GM19193 (cell line): ENCODE data around the gene RYR1.

Experiments used
- POLR2A ChIP-seq: IDR thresholded peaks from 4 replicates; pipeline ENCODE4 v1.6.1; 2011; ENCODE audit not compliant: insufficient read depth, insufficient read length; ENCODE audit errors: extremely low read depth

RYR1 gene

DNA sequence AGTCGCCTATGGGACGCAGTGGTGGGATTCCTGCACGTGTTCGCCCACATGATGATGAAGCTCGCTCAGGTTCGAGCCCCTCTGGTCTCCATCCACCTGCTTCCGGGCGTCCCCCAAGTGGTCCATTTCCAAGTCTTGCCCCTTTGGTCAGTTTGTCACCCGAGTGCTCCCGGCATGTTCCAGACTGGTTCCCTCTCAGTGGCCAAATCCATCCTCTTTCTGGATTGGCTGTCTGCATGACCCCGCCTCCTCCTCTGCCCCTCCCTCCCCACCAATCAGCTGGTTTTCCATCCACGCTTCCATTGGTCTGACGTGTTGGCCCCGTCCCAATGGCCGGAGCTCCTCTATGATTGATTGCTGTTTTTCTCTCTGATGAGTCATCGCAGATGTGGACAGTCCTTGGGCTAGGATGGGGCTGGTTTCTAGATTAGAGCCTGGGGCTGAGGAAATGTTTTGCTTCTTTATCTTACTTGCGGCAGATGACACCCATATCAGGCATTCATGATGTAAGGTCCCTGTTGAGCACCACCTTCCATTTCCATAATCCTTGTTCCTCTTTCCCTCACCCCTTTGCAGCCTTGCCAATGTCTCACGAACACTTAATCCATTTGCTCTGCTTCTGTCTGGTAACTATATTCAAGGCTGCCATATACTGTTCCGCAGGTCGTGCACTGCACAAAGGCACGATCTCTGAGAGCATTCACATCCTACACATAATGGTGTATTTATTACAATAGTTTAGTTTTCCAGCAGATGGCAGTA lies 110.5 kb downstream of the RYR1 start:
- TF ChIP-seq POLR2A = no peak

DNA sequence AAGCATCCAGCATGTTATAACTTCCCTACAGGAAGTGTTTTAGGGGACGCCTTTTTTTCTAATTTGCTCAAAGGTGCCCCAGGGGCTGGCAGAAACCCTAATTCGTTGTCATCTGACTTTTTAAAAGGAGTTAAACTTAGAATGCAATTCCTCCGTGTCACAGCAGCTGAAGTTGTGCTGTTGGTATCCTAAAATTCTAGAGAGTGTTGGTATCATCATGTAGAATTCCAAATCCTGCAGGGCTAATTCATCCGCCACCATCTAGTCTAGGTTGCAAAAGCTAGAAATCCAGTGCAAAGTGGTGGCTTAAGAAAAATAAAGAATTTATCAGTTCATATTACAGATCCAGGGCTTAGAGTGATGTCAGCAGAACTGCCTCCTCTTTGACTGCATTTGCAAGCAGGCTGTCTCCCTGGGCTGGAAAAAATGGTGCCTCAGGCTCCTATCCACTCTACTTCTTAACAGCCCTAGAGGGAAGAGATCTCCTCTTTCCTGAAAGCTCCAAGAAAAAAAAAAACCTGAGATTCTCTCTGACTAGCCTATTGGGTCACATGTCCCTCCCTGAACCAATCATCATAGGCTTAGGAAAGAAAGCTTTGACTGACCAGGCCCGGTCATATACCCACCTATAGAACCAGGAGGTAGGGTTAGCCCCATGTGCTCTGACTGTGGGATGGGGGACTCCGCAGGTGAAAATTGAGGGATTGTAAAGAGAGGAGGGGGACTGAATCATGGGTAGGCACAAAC lies 111.3 kb downstream of the RYR1 start:
- no peak for TF ChIP-seq POLR2A

DNA sequence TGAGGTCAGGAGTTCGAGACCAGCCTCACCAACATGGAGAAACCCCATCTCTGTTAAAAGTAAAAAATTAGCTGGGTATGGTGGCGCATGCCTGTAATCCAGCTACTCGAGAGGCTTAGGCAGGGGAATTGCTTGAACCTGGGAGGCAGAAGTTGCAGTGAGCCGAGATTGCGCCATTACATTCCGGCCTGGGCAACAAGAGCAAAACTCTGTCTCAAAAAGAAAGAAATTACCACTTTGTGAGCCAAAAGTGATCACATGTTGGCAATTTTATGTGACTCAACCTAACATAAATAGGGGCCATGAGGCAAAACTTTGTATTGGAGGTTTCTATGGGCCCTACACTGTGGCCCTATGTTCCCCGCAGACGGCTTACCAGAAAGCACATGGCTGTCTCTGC lies 112.1 kb downstream of the RYR1 start:
- TF ChIP-seq POLR2A = no peak

DNA sequence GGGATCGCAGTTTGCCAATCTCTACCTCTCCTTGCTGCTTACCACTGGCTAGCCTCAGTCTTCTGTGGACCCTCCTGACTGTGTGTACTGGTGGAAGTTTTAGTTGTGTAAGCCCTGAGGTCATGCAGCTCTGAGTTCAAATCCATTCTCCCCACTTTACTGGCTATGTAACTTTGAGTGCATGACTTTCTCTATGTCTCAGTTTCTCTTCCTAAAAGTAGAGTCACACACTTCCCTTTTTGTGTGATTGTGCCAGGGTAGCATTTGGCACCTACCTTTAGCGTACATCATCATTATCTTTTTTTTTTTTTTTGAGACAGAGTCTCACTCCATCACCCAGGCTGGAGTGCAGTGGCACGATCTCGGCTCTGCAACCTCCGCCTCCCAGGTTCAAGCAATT lies 113.9 kb downstream of the RYR1 start:
- no peak for TF ChIP-seq POLR2A

DNA sequence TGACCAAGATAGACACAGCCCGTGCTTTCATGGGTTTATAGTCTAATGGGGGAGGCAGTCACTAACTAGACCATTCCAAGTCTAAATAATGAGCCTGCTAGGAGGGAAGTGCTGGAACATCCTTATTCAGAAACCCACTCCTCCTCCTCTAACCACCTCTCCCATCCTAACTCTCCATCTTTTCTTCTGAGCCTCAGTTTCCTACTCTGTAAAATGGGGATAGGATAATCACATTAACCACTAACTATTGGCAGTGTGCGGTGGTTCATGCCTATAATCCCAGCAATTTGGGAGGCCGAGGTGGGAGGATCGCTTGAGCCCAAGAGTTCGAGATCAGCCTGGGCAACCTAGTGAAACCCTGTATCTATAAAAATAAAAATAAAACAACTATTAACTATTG lies 115.6 kb downstream of the RYR1 start:
- TF ChIP-seq POLR2A = no peak

DNA sequence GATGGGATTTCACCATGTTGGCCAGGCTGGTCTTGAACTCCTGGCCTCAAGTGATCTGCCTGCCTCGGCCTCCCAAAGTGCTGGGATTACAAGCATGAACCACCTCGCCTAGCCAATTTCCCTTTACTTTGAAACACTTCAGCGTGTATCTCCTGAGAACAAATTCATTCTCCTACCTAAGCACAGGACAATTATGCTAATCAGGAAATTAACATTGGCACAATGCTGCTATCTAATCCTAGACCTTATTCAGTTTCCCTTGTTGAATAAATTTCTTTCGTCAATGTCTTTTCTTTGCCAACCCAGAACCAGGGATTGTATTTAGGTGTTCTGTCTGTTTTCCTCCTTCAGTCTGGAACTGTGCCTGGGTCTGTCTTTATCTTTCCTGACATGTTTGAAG lies 116.5 kb downstream of the RYR1 start:
- TF ChIP-seq POLR2A = no peak

DNA sequence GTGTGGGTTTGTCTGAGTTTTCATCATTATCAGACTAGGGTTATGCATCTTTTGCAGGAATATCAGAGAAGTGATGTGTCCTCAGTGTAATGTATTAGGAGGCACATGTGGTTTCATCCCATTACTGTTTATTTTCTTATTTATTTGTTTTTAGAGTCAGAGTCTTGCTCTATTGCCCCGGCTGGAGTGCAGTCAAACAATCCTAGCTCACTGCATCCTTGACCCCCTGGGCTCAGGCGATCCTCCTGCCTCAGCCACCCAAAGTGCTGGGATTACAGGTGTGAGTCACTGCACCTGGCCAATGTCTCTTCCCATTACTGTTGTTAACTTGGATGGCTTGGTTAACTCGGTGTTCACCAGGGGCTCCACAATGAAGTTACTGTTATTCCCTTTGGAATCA lies 116.9 kb downstream of the RYR1 start:
- no peak for TF ChIP-seq POLR2A

DNA sequence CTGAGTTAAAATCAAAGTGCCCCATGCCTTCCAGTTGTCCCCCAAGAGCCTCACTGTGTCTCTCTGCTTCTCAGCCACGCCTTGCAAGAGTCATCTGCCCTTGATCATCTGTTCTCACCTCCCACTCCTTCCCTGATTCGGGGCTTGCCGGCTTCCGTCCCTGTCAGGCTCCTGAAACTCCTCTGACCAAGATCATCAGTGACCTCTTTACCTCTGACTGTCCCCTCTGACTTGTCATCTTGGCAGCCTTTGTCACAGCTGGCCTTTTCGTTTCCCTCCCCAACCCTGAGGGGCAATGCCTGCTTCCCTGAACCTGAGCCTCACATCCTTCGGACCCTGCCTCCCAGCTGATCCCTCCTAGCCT lies 117.9 kb downstream of the RYR1 start:
- no peak for TF ChIP-seq POLR2A

DNA sequence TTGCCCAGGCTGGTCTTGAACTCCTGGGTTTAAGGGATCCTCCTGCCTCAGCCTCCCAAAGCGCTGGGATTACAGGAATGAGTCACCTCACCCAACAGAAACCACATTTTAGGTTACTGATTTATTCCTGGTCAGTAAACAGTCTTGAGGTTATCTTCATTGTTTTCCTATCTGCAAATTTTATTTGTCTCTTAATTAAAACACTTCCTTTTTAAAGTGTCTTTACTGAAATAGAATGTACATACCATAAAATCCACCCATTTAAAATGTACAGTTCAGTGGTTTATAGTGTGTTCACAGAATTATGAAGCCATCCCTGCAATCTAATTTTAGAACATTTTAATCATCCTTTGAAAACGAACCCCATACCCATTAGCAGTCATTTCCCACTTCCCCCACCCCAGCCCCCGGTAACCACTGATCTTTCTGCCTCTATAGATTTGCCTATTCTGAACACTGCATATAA lies 121.2 kb downstream of the RYR1 start:
- no peak for TF ChIP-seq POLR2A

DNA sequence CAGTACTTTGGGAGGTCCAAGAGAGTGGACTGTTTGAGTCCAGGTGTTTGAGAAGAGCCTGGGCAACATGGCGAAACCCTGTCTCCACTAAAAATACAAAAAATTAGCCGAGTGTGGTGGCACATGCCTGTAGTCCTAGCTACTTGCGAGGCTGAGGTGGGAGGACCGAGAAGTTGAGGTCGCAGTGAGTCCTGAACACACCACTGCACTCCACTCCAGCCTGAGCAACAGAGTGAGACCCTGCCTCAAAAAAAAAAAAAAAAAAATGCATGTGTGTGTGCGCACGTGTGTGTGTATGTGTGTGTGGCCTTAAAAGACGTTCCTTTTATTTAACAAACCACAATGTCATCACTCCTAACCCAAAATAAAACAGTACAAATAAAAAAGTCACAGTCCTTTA lies 121.7 kb downstream of the RYR1 start:
- TF ChIP-seq POLR2A = no peak

DNA sequence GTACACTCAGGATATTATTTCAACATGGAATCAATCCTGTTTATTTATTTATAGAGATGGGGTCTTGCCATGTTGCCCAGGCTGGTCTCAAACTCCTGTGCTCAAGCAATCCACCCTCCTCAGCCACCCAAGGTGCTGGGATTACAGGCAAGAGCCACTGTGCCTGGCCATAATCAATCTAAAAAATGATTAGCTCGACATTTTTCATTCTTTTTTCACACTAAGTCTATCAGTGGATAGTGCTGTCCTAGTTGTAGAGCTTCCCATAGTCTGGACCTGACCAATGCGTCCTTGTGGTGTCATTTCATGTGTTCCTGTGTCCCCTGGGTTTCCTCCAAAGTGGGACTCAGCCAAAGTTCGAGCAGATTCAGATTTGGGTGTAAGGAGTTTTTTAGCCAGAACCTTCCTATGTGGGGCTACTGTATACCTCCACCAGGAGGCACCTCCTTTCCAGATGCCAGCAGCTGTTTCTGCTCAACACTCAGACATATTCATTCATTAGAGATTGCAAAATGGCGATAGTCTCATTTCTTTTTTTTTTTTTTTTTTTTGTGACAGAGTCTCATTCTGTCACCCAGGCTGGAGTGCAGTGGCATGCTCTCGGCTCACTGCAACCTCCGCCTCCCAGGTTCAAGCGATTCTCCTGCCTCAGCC lies 123.2 kb downstream of the RYR1 start:
- TF ChIP-seq POLR2A = no peak

DNA sequence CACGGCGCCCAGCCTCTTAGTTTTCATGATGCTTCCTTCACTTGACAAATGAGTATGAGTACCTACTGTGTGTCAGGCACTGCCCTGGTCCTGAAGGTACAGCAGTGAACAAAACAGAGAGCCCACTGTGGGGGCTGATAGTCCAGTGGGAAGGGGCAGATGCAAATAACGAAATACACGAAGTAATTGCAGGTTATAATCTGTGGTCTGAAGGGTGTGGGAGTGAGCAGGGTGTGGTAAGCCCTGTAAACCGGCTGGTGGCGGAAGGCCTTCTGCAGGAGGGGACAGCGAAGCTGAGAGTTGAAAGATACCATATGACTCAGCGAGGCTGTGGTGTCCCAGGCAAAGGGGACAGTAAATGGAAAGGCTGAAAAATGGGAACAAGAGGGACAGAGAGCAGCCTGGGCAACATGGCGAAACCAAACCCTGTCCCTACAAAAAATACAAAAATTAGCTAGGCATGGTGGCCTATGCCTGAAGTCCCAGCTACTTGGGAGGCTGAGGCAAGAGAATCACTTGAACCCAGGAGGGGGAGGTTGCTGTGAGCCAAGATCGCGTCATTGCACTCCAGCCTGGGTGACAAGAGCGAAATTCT lies 123.8 kb downstream of the RYR1 start:
- TF ChIP-seq POLR2A = no peak

DNA sequence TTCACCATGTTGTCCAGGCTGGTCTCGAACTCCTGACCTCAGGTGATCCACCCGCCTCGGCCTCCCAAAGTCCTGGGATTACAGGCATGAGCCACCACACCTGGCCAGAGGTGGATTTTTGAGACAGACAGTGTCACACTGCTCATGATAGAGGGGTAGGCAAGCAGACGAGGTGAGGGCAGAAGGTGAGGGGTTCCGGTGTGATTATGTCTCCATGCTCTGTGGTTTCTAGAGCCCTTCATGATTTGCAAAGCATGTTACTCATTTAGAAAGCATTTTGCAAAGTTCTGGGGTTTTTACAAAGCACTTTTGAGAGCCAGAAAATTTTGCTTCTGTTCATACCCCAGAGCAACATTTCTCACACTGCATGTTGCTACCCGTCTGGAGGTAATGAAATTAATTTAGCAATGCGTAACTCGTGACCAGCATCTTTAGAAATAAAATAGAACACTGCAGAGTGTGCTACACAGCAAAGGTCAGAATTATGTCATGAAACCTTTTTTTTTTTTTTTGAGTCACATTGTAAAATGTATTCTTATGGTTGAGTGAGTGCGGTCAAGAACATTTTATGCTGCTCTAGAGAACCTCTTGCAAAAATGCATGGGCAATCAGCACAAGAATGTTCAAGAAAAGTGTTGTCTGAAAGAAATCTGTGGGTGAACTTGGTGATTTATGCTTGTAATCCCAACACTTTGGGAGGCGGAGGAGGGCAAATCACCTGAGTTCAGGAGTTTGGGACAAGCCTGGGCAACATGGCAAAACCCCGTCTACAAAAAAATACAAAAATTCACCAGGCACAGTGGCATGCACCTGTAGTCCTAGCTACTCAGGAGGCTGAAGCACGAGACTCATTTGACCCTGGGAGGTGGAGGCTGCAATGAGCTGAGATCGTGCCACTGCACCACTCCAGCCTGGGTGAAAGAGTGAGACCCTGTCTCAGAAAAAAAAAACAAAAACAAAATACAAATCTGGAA lies 126.2 kb downstream of the RYR1 start:
- no peak for TF ChIP-seq POLR2A

DNA sequence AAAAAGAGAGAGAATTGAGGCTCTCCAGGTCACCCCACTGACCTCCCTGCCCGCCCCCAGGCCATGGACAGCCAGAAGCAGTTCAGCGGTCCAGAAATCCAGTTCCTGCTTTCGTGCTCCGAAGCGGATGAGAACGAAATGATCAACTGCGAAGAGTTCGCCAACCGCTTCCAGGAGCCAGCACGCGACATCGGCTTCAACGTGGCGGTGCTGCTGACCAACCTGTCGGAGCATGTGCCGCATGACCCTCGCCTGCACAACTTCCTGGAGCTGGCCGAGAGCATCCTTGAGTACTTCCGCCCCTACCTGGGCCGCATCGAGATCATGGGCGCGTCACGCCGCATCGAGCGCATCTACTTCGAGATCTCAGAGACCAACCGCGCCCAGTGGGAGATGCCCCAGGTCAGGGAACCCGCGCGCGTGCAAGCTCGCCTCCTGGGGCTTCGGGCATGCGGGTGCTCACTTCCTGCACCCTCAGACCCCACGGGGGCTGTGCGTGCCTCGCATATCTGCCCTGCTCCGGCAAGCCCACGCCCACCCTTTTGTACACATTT lies 127.6 kb downstream of the RYR1 start:
- TF ChIP-seq POLR2A = no peak

DNA sequence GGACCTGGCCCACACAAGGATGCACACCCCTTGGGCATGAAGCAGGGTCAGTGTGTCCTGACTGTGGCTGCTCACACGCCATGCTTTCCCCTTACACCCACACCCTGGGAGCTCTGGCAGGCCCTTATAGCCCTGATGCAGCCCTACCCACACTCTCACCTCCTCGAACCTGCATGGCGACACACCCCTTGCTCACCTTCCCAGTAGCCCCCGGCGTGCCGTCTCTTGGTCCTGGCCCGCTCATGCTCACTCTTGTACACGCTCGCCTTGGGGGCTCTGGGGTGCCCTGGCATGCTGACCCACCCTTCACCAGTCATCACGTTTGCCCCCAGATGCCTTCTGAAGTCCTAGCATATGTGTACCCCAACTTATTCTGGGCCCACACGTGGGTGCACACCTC lies 128.2 kb downstream of the RYR1 start:
- no peak for TF ChIP-seq POLR2A

DNA sequence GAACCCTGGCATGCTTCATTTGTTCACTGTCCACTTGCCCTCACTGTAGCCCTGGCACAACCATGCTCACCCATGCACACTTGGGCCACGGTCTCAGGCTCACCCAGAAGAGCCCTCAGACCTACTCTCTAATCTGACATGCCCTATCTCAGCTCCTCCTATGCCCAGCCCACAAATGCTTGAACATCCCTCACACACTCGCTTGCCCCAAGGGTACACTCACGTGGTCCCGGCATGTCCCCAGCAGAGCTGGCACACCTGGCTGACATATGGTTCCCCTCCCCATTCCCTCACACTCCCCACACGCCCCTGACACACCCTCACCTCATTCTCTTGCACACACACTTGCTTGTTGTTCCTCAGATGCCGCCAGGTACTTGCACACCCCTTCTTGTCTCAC lies 128.6 kb downstream of the RYR1 start:
- no peak for TF ChIP-seq POLR2A
